Liver (tissue), 3 donors: Measurements from ENCODE around the gene ST6GALNAC3.

Source experiments
- CTCF ChIP-seq: fragments of 150-350 bp; IDR thresholded peaks from 2 replicates; pipeline ENCODE4 v1.5.1; 2017; ENCODE audit warnings: improper control_type of control experiment, low read depth, low read length; ENCODE audit not compliant: missing input control
- GABPA ChIP-seq, 2 donors: IDR thresholded peaks in 1 of 2; conservative IDR thresholded peaks in 1 of 2; 2 replicates each; pipeline ENCODE4 v1.6.1; 2016; ENCODE audit warnings: antibody characterized with exemption in 2 of 2, mild to moderate bottlenecking in 1 of 2, moderate library complexity in 1 of 2
- MAX ChIP-seq: IDR thresholded peaks from 2 replicates; pipeline ENCODE4 v1.6.1; 2016; ENCODE audit warnings: antibody characterized with exemption
- ZBTB33 ChIP-seq: IDR thresholded peaks from 2 replicates; pipeline ENCODE4 v1.6.1; 2016; ENCODE audit warnings: antibody characterized with exemption
- donor health status: healthy.
- donor health status: healthy.

GRCh38 chr1:76136894-76137293 lies 62.3 kb downstream of the ST6GALNAC3 start:
- TF ChIP-seq CTCF (no peak), MAX (no peak), ZBTB33 (no peak), GABPA (IDR thresholded peaks at IDR 0.05 in 1 of 2, conservative IDR thresholded peaks at IDR 0.05 in 1 of 2) (no peak)
